ENCODE measurements around the gene FRMD4A.
"Not testable (repeated sequence)": the region's sequence is repeated elsewhere in the genome, so short reads cannot be mapped to it uniquely, and the experiment has no call there.

The FRMD4A gene

DNA sequence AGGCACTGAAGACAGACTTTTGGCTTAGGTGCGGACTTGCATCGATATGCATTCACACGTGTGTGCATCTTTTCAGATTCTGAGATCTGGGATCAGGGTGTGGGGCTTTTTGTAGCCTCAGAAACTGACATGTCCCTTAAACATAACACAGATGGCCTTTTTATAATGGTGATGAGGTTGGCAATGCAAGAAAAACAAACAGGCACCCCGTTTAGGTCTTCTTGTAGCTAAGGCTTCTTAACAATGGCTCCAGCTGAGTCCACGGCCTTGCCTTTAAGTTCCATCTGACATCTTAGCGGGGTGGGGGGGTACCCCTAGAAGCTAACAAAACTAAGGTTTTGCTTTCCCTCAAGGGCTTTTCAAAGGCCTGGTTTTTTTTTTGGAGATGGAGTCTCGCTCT lies 597.7 kb downstream of the FRMD4A start:
- no peak for DNase-seq

DNA sequence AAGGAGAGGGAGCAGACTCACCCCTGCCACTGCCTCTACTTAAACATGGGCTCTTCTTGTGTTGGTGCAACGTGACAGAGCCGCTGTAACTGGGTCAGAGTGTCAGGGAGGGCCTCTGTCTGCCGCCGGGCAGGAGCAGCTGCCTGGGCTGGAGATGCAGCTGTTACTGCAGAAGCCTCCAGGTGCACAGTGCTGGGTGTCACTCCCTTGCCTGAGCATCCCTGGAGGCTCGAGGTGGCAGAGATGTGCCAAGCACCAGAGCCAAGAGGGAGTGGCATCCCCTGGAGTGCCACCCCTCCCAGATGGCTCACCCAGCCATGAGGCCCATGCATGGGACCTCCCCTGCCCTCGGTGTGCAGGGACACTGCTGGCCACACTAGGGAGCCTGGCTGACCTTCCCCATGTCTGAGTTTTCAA lies 598.3 kb downstream of the FRMD4A start:
- no peak for DNase-seq

DNA sequence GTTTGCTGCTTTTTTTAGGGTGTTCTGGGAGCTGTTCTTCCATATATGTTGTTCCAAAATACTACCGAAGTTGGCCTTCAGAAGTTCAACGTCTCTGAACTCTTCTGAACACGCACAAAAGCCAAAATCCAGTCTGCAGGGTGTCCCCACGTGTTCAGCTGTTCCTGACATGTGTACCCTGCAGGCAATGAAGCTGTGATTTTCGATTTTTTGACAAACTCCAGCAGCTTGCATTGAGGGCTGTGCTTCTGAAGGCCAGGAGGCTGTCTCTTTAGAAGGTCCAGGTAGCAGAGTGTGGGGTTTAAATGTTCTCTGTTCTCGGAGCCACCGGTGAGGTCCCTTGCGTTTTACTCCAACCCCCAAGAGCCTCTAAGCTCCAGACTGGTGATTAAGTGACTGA lies 598.9 kb downstream of the FRMD4A start:
- no peak for DNase-seq

DNA sequence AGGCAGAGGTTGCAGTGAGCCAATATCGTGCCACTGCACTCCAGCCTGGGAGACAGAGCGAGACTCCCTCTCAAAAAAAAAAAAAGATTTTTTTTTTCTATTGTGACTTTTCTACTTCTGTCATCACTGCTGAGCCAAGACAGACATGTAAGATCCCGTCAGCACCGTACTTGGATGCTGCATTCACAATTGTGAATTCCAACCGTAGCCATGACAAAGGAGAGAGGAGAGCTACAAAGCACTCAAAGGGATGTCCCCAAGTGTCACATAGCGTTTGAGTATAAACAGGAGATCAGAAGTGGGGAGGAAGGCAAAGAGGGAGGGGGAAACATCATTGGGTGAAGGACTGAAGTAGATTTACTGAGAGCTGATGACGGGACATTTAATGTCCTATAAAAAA lies 599.8 kb downstream of the FRMD4A start:
- no peak for DNase-seq

DNA sequence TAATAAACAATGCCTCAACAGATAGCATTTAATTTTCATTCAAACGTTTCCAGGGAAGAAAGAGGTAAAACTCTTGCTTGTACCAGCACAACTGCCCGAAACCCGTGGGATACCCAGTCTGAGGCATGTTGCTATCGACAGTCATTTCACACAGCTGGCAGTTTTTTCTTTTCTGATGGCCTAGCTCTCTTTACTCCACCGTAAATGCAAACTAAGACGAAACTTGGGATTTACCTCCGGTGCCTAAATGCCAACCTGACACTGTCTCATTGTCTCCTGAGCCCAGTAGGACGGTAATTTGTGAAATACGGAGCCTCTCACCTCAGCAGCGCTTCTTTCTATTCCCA lies 600.4 kb downstream of the FRMD4A start:
- DNase-seq, result no peak

DNA sequence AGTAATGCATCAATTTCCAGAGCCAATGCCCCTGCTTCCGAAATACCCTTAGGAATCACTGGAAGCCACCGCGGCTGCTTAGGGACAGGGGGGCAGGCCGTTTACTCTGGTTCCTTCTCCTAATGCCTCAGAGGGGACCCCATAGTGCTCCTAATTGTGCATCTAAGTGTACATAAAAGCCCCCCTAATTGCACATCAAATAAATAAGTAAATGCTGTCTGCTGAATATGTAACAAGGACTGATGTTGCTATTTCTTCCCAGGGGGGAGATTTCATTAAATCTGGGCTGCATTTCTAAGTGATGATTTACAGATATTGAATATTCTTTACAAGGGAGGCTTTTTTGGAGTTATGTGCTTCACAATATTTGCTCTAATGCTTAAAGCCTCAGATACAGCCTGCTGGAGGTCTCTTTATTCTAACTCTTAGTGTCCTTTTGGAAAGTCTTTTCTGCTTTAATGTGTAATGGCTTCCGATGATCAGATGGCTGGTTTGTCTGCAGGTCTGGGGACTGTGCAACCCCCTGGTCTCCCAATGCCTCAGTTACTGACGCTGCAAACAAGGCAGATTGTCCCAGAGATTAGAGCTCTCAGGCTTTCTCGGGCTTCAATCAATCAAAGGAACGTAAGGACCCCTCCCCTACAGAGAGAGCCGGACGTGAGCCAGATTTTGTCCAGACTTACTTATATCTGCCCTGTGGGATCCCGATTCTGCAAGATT lies 601.0 kb downstream of the FRMD4A start:
- no peak for DNase-seq

DNA sequence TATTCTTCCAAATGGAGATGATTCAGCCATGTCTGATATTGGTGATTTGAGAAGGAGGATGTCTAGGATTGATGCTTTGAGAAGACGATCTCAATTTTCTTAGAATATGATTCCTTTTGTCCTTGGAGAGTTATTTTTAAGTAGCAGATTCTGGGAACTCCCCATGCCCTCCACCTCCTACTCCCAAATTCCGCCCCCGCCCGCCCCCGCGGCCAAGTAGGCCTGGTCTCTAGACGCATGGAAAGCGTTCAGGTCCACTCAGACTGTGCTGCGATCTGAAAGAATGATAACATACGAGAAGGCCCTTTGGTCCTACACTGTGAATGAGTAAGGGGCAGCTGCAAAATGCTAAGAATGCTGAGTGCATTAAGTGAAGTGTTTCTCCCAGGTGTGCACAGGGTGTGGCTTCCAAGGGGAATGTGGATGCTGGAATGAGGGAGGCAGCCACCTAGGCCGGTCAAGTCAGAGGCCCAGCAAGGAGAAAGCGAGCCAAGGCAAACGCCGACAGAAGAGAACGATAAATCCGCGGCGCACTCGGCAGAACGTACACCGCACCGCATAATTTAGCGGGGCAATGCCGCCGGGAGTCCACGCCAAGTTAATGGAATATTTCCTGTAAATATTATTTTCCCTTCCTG lies 601.7 kb downstream of the FRMD4A start:
- DNase-seq, result no peak

DNA sequence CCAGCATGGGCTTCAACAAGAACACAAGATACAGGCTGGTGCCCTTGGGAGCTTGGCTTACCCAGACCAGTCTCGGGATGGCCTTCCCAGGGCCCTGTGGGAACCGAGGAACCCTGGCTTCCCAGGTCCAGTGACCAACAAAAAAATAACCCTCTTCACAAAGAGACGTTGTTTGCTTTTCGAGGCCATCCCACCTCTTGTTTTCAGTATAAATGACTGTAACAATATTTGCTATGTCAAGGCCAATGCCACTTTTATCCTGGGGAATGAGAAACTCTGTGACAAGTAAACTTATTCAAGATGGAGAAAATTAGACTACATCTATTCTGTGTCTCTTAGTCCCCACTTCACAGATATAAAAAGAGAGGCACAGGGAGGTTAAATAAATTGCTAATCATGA lies 605.1 kb downstream of the FRMD4A start:
- no peak for DNase-seq

DNA sequence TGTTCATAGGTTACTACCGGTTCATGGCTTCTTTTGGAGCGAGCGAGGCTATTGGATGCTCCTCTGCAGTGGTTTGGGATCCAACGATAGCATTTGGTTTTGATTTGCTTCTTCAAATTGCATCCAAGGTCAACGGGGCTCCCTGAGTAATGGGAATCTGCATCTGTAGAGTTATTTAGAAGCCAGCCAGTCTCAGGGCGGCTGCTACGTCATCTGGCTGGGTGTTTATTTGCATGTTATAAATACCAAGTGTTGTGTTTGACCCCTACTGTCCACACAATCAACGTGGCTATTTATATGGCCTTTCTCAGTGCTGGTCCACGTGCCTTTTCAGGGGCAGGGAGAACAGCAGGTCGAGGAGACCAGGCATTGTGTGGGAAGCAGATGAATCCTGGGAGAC lies 606.2 kb downstream of the FRMD4A start:
- peak; percentile 69 for DNase-seq

DNA sequence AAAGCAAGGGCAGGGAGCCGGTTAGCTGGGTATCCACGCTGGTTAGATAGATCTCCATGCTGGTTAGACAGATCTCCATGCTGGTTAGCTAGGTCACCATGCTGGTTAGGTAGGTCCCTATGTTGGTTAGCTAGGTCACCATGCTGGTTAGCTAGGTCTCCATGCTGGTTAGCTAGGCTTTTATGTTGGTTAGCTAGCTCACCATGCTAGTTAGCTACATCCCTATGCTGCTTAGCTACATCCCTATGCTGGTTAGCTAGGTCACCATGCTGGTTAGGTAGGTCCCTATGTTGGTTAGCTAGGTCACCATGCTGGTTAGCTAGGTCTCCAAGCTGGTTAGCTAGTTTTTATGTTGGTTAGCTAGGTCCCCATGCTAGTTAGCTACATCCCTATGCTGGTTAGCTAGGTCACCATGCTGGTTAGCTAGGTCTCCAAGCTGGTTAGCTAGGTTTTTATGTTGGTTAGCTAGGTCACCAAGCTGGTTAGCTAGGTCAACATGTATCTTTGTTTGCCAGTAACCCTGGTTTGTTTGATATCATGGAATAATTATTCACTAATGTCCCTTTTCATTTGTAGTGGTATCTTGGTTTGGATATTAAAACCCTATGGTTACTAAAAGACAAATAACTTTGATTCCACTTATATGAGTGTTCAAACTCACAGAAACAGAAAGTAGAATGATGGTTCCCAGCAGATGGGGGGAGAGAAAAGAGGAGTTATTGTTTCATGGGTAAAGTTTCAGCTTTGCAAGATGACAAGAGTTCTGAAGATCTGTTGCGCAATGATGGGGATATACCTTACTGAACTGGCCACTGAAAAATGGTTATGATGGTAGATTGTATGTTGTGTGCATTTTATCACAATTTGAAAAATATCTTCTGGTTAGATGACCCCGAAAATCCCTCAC lies 607.7 kb downstream of the FRMD4A start:
- no peak for DNase-seq

DNA sequence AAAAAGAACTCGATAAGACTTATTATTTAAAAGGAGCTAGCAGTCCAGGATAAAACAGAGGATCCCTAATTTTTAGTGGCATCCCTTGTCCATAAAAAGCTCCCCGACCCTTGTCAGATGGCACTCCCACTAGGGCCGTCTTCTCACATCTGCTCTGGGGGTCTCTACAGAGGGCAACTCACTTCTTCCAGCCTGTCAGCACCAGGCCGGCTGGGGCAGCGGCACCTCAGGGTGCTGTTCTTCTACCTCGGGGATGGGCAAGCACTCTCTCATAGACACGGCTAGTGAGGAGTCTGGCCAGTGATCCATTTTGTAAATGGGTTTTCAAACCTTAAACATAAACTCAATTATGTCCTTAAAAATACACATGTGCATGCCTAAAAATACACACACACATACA lies 609.2 kb downstream of the FRMD4A start:
- DNase-seq, result no peak

DNA sequence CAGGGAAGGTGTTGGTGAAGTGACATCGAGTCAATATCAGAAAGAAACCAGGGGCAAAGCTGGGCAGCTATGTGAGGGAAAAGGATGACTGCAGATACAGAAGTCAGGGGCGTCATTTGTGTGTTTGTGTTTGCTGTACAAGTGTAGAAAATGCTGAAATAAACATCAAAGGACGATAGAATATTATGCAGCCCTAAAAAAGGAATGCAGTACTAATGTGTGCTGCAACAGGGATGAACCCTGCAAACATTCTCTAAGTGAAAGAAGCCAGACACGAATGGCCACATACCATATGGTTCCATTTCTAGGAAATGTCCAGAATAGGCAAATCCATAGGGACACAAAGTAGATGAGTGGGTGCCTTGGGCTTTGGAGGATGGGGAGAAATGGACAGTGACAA lies 610.0 kb downstream of the FRMD4A start:
- no peak for DNase-seq

DNA sequence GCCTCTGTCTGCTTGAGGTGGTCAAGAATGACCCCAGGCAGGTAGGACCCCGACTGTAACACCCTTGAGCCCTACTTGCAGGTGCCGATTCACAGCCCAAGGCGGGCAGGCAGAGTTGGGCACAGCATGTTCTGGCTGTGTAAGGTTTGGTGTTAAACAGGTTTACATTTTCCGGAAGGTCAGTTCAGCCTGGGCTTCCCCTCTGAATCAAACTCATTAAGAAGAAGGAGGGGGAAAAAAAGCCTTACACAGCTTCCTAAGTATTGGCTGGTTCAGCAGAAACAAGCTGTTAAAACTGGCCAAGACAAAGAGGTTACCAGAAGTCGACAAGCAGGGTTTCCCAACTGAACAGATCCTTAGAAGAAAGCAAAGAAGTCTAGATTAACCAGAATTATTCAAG lies 611.3 kb downstream of the FRMD4A start:
- DNase-seq, result no peak

DNA sequence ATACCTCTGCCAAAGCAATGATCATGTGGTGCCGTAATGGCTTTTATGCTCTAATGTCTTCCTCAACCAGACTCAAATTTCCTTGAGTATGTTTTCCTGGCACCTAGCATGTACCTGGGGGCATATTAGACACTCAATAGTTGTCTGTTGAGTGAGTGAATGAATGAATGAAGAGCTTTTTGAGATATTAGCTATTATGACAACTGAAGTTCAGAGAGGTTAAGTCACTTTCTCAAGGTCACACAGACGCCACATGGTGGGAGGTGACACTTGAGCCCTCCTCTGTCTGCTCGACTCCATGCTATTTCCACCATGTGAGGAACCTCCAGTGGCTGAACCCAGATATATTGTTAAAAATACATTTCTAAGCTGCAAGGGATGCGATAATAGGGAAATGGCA lies 611.9 kb downstream of the FRMD4A start:
- no peak for DNase-seq

DNA sequence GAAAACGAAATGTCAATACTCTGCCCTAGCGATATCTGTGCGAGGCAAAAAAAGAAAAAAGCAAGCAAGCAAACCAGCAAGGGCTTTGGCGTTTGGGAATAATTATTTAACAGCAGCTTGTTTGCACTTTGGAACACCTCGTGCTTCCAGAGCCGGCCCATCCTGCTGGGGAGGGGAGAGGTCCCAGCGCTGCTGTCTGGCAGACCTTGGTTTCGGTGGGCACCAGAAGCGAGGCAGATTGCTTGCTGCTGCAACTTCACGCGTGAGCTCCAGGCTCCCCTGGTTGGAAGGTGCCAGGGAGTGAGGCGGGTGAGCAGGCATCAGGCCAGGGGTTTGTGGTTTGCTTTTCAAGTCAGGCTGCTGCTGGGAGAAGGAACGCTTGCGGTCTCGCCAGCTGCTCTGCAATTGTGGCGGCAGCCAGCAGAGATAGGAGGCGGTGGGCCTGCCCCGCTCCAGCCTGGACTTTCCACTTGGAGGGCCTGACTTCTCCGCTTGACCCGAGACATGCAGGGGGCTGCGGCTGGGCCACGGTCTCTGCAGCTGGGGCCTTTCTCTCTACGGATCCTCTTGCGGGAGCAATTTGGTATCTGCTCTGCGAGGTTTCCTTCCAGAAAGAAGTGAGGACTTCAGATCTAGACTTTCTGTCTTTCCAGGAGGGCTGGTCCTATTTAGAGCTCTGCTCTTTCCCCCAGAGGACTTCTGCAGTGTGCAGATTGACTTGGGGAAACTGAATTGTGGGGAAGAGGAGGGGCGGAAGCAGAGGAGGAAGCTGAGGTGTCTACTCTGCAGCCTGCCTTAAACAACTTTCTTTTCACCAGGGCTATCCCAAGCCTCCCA lies 612.6 kb downstream of the FRMD4A start:
- DNase-seq, result peak; percentile 91

DNA sequence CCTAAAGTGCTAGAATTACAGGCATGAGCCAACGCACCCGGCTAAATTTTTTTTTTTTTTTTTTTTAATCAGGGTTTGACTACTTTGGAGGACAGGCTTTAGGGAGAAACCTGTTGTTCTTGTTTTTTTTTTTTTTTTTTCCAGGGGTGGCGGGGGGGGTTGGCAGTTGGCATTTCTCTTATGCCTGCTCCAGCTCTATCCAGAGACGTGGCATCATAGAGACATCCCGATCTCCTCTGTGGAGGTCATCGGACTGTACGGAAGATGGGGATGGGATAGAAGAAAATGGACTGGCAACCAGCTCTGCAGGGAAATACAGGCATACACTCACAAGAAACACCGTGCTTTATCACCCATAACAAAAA lies 613.2 kb downstream of the FRMD4A start:
- DNase-seq, result no peak

DNA sequence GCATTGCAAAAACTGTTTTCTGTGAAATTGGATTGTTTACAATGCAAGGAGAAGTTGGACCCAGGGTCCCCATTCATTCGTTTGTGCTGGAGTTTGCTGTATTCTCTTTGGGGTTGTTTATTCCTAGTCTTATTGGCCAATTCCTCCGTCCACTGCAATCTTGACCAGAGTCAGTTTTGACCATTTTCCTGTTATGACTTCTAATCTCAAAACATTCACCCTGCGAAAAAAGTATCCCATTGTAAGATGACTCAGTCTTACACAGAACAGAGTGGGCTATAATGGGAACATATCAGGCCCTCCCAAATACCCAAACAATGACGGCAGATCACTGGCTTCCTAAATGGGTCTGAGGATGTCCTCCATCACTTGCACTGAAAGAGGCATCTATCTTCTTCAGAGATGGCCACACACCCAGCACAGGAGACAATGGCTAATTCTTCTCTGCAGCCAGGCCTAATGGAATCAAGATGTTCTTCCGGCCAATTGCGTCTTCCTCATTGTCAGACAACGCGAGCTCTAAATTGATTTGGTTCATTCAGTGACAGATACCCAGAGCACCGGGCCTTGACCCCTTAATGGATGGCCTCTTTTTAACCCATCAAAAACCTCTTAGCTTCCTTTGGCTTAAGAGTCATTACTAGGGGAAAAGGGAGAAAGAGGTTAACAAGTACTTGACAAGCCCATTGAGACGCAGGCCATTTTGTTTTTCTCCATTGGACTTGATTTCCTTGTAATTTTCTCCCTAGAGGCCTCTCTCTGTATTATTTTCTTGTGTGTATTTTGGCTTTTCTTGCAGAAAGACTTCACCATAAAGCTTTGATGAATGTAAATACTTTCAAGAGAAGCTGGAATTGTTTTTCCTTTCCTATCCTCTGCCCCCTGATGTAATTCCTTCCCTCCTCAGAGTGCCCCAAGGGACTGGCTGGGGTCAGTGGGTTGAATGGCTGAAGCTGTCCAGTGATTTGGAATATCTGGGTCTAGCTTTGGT lies 614.3 kb downstream of the FRMD4A start:
- DNase-seq, result no peak

DNA sequence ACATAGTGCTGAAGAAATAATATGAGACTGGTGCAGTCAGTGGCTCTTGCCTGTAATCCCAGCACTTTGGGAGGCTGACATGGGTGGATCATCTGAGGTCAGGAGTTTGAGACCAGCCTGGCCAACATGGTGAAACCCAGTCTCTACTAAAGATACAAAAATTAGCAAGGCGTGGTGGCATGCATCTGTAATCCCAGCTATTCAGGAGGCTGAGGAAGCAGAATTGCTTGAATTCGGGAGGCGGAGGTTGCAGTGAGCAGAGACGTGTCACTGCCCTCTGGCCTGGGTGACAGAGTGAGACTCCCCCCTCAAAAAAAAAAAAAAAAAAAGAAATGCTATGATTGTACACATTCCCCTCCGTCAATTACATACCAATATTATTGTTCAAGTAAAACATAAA lies 615.1 kb downstream of the FRMD4A start:
- not testable (repeated sequence) for DNase-seq

DNA sequence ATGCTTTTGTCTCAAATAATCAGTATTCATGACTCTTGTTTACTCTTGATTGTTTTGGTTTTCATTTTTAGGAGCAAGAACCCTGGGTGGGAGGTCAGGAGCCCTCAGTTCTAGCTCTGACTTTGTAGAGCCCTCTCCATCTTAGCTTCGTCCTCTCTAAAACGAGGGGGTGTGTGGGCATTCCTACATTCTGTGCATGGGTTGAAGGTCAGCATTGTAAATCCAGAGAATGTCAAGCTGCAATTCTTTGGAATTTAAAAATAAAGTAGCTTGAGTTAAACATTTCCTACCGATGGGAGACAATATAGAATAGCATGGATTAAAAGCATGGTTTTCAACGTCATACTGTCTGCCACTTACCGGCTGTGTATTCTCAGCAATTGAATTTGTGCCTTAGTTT lies 615.6 kb downstream of the FRMD4A start:
- no peak for DNase-seq

DNA sequence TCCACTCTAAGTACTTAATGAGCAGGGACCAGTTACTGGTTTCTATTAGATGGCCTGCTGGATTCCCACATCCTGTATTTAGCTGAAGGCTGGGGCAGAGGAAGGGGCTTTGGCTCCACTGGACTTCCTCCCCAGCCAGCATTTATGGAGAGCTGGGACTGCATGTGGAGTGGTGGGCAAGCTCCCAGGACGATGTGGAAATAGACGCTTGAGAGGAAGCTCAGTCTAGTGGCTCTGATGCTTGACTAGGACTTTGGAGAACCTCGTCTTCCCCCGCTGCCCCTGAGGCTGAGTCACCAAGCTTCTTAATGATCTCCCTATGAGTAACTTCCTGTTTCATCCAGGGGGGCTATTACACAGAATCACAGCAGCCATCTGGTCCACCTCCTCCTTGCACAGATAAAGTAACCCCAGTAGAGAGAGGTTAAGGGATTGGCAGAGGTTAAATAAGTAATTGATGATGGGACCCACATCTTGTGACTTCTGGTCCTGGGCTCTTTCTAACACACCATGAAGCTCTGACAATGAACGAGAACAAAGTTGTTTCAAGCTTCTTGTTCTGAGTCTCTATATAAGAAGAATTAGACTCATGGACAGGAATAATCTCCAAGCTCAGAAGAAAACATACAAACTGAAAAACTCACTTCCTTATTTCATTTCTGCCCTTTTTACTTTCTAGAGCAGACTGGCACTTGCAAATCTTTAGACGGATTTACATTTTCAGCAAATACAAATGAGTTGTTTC lies 617.7 kb downstream of the FRMD4A start:
- DNase-seq, result no peak

DNA sequence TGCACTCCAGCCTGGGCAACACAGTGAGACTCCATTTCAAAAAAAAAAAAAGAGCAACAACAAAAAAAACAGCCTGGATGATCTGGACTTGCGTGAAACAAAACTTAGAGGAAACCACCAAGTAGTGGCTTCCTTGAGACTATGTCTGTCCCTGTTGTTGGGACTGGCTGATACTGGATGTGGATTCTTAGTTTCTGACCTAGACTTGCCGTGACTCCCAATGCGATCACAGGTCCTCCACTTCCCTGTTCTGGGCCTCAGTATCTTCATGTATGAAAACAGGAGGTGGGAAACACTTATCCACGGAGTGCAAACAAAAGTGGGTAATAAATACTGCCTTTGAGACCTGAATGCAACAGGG lies 618.3 kb downstream of the FRMD4A start:
- no peak for DNase-seq
